Measurements from ENCODE around the gene ABCC8.

GRCh38 chr11:17411418-17411817 lies 65.2 kb downstream of the ABCC8 start:
- TF ChIP-seq CTCF (IDR thresholded peaks at IDR 0.05) (no peak), POLR2A (IDR thresholded peaks at IDR 0.05) (no peak), POLR2AphosphoS5 (IDR thresholded peaks at IDR 0.05) (no peak)
